ENCODE measurements around the gene FAM217B. TPM values are rescaled to one million over a fixed set of nuclear protein-coding genes. Genes with fewer than 3 reads are reported as not detected.
A peak's percentile ranks its signal among the peaks of the same experiment; 100 is the strongest.

FAM217B gene
- total RNA-seq, 6 donors from 2014 or later: 7.1 to 21.3 (median 13.0) TPM

DNA sequence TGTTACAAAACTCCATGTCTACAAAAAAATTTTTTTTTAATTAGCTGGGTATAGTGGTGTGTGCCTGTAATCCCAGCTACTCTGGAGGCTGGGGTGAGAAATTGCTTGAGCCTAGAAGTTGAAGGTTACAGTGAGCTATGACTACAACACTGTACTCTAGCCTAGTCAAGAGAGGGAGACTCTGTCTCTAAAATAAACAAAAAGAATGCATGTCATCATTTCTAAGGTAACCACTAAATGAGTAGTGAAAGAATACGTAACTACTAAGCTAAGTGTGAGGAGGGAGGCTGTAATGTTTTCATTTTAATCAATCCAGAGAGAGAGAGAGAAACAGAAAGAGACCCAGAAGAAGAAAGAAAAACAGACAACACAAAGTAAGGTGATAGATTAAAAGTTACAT lies 16.7 kb upstream of the FAM217B start:
- ATAC-seq (ENCODE audit: low FRiP score in 2 of 2): no peak

DNA sequence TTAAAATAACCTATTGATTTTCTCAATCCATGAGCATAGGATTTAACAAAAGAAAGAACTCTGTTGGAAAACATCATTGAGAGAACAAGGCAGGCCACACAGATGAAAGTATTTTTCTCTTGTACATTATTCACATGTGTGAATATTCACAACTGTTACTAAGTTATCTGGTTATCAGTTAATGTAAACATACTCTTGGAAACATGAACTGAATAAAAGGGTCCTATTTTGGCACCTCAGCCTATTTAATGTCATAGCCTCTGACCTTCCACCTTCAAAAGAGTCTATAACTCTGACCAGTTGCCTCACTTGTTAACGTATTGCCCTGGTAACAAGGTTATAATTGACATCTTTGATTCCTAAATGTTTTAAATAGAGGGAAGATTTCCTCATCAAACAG lies 14.8 kb upstream of the FAM217B start:
- H3K9me3 ChIP-seq: no peaks in the 10 kb centered on the region

More for the DNA sequence above, 16.7 kb upstream of the FAM217B start:
- H3K9me3 ChIP-seq: no peaks in the 10 kb centered on the region
- no peak for TF ChIP-seq EP300 (IDR thresholded peaks at IDR 0.05)
- no peak for TF ChIP-seq POLR2A (IDR thresholded peaks at IDR 0.05)
- no peak overlapping the region for H3K27ac ChIP-seq
- no peaks in the 10 kb centered on the region for H3K27me3 ChIP-seq
- DNase-seq: no peak
- no peaks in the 10 kb centered on the region for H3K4me1 ChIP-seq
- H3K4me3 ChIP-seq: no peak overlapping the region
- H3K36me3 ChIP-seq: no peaks in the 10 kb centered on the region
- 75 to 83% methylated on average over 1 of the region's 1 CpG for WGBS, 2 donors

DNA sequence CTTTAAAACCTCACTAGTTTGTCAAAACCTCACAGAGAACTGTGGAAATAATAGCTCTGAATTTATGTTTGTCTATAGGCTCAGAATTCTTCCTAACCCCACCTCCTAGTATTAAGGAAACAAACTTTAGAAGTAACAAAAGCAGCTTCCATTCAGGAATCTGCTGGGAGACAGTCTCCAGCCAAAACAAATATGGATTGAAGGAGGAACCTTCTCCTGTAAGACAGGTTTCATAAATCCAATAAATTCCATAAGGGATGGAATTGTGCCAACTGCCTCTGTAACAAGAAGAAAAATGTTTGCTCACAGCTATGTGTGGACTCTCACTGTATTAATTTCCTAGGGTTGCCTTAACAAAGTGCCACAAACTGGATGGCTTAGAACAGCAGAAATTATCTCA lies 14.3 kb upstream of the FAM217B start:
- H3K4me3 ChIP-seq: no peak overlapping the region
- no peaks in the 10 kb centered on the region for H3K9me3 ChIP-seq
- H3K27ac ChIP-seq: no peak overlapping the region
- H3K27me3 ChIP-seq: no peaks in the 10 kb centered on the region
- DNase-seq (no peak), ATAC-seq (ENCODE audit: low FRiP score in 2 of 2) (no peak)
- TF ChIP-seq POLR2AphosphoS5 (IDR thresholded peaks at IDR 0.05): no peak
- no peak for TF ChIP-seq EP300 (IDR thresholded peaks at IDR 0.05)
- TF ChIP-seq, protein P1, sequence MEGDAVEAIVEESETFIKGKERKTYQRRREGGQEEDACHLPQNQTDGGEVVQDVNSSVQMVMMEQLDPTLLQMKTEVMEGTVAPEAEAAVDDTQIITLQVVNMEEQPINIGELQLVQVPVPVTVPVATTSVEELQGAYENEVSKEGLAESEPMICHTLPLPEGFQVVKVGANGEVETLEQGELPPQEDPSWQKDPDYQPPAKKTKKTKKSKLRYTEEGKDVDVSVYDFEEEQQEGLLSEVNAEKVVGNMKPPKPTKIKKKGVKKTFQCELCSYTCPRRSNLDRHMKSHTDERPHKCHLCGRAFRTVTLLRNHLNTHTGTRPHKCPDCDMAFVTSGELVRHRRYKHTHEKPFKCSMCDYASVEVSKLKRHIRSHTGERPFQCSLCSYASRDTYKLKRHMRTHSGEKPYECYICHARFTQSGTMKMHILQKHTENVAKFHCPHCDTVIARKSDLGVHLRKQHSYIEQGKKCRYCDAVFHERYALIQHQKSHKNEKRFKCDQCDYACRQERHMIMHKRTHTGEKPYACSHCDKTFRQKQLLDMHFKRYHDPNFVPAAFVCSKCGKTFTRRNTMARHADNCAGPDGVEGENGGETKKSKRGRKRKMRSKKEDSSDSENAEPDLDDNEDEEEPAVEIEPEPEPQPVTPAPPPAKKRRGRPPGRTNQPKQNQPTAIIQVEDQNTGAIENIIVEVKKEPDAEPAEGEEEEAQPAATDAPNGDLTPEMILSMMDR (IDR thresholded peaks at IDR 0.05): no peak
- no peak for TF ChIP-seq POLR2A (IDR thresholded peaks at IDR 0.05)
- H3K36me3 ChIP-seq: no peaks in the 10 kb centered on the region
- no peaks in the 10 kb centered on the region for H3K4me1 ChIP-seq

More for the DNA sequence above, 14.8 kb upstream of the FAM217B start:
- 79 to 82% methylated on average over 1 of the region's 1 CpG for WGBS, 2 donors
- TF ChIP-seq EP300 (IDR thresholded peaks at IDR 0.05) (no peak), POLR2A (IDR thresholded peaks at IDR 0.05) (no peak), POLR2AphosphoS5 (IDR thresholded peaks at IDR 0.05) (no peak)
- TF ChIP-seq, protein P1 (IDR thresholded peaks at IDR 0.05): no peak
- ATAC-seq (ENCODE audit: low FRiP score in 2 of 2) (no peak), DNase-seq (no peak)
- H3K4me3 ChIP-seq: no peak overlapping the region
- no peaks in the 10 kb centered on the region for H3K27me3 ChIP-seq
- H3K4me1 ChIP-seq: no peaks in the 10 kb centered on the region
- H3K27ac ChIP-seq: no peak overlapping the region
- H3K36me3 ChIP-seq: no peaks in the 10 kb centered on the region

DNA sequence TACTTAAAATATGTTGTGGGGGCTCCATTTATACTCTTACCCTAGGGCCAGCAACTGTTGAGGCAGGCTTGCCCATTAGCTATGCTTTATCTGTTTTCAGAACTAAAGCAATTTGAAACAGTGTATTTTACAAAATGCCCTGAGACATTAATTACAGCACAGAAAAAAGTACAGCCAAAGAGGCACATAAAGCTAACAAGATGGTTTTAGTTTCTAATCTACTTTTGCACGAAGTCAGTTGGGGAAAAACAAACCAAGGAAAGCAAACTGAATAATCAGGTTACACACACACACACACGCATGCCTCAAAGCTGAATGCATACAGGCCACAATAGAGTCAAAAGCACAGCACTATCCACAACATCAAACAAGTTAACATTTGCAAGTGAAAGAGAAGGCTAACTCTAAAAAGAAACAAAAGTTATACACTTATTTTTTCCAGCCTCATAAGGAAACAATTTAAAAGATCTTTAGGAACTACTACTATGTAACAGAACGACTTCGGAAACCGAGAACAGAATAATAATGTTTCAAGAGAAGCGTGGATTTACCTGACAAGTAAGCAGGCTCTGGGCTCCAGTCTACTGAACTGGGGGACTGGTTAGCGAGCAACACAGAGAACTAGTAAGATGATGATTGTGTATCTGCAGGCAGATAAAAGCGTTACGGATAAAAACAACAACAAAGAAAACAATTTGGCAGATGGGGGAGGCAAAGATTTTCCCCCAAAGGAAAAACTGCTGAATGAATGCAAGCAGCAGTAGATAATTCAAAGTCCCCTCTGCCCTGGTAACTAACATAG lies 8.5 kb upstream of the FAM217B start:
- no peaks in the 10 kb centered on the region for H3K9me3 ChIP-seq
- H3K4me3 ChIP-seq: no peak overlapping the region
- peaks cover 0 to 6% (median 0%) of the 10 kb centered on the region in 4 donors for H3K36me3 ChIP-seq
- 88 to 92% methylated on average over 9 of the region's 9 CpGs for WGBS, 2 donors
- H3K27me3 ChIP-seq: no peaks in the 10 kb centered on the region
- DNase-seq (no peak), ATAC-seq (ENCODE audit: low FRiP score in 2 of 2) (no peak)
- H3K27ac ChIP-seq: no peak overlapping the region
- TF ChIP-seq EP300 (IDR thresholded peaks at IDR 0.05): no peak
- TF ChIP-seq POLR2A (IDR thresholded peaks at IDR 0.05): no peak
- no peak for TF ChIP-seq POLR2AphosphoS5 (IDR thresholded peaks at IDR 0.05)
- TF ChIP-seq, protein P1 (IDR thresholded peaks at IDR 0.05): no peak
- peaks cover 4 to 17% (median 12%) of the 10 kb centered on the region in 4 donors for H3K4me1 ChIP-seq

DNA sequence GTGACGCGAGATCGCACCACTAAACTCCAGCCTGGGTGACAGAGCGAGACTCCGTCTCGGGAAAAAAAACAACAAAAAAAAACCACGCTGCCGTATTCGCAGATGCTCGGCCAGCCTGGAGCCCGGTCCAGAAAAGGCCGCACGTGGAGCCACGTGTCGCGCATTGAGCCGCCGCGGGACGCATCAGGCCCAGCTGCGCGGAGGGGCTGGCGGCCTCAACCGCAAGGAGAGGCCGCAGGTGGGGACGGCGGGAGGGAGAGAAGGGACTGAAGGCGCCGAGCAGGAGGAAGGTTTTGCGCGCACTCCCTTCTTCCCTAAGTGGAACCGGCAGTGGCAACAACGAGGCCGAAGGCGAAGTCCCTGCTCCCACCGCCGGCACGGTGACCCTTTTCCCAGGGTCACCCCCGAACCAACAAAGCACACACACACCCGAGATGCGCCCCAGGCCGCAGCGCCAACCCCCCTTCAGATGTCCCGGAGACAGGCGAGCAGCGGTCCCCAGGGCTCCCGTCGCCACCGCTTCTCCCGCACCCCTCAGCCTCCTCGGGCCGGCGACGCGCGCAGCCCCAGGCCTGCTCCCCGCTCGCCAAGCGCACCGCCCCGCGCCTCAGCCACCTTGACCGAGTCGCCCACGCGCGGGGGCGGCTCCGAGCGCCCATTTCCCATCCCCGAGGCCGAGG lies 7.4 kb upstream of the FAM217B start:
- TF ChIP-seq POLR2A (IDR thresholded peaks at IDR 0.05) (no peak), EP300 (IDR thresholded peaks at IDR 0.05) (no peak), POLR2AphosphoS5 (IDR thresholded peaks at IDR 0.05) (no peak)
- TF ChIP-seq, protein P1 (IDR thresholded peaks at IDR 0.05): no peak
- ATAC-seq (ENCODE audit: low FRiP score in 2 of 2) (peak in 1 of 2 donors; percentile 27), DNase-seq (peak in 1 of 2 donors; percentile 73)

More for the DNA sequence above, 7.4 kb upstream of the FAM217B start:
- no peaks in the 10 kb centered on the region for H3K9me3 ChIP-seq
- no peaks in the 10 kb centered on the region for H3K27me3 ChIP-seq
- H3K4me3 ChIP-seq: peak overlapping the region in 3 of 4 donors; percentile 72 to 85 (median 77)
- peaks cover 14 to 27% (median 23%) of the 10 kb centered on the region in 4 donors for H3K4me1 ChIP-seq
- H3K27ac ChIP-seq: peak overlapping the region in 1 of 4 donors; percentile 89
- H3K36me3 ChIP-seq: peaks cover 0 to 6% (median 0%) of the 10 kb centered on the region in 4 donors
- 89 to 92% methylated on average over 57 to 64 of the region's 72 CpGs for WGBS, 2 donors
